Muscle layer of duodenum (tissue), 2 donors: Measurements from ENCODE around the gene PRKAR2A.
"Not testable (repeated sequence)": the region's sequence is repeated elsewhere in the genome, so short reads cannot be mapped to it uniquely, and the experiment has no call there.

Source experiments
- H3K27ac ChIP-seq: one replicate; pipeline ENCODE4 v1.7.0; 2013; ENCODE audit warnings: mild to moderate bottlenecking, low read length
- H3K27me3 ChIP-seq: one replicate; pipeline ENCODE4 v1.7.0; 2013; ENCODE audit warnings: low read depth, mild to moderate bottlenecking, control low read depth, low read length
- H3K36me3 ChIP-seq, 2 donors: one replicate each; pipeline ENCODE4 v1.7.0; 2013; ENCODE audit warnings: low read length in 2 of 2, control low read depth in 1 of 2, mild to moderate bottlenecking in 1 of 2; ENCODE audit not compliant: insufficient read depth in 2 of 2, control insufficient read depth in 1 of 2
- H3K4me1 ChIP-seq, 2 donors: one replicate each; pipeline ENCODE4 v1.7.0; 2013; ENCODE audit warnings: low read length in 2 of 2, mild to moderate bottlenecking in 2 of 2, control low read depth in 1 of 2, moderate library complexity in 1 of 2; ENCODE audit not compliant: insufficient read depth in 2 of 2, control insufficient read depth in 1 of 2
- H3K4me3 ChIP-seq, 2 donors: one replicate each; pipeline ENCODE4 v1.7.0; 2013; ENCODE audit warnings: low read length in 2 of 2, low read depth in 1 of 2, mild to moderate bottlenecking in 1 of 2
- H3K9me3 ChIP-seq, 2 donors: one replicate each; pipeline ENCODE4 v1.7.0; 2013; ENCODE audit warnings: low read length in 2 of 2, control low read depth in 1 of 2, mild to moderate bottlenecking in 1 of 2; ENCODE audit not compliant: control insufficient read depth in 1 of 2
- donor health status: healthy.

The PRKAR2A gene

GRCh38 chr3:48741226-48741625 is 106.4 kb downstream of the PRKAR2A start:
- not testable (repeated sequence) for H3K4me3 ChIP-seq, H3K9me3 ChIP-seq, H3K27me3 ChIP-seq, H3K36me3 ChIP-seq, H3K27ac ChIP-seq
- H3K4me1 ChIP-seq, result peaks cover 18 to 23% of the 10 kb centered on the region in 2 donors

DNA sequence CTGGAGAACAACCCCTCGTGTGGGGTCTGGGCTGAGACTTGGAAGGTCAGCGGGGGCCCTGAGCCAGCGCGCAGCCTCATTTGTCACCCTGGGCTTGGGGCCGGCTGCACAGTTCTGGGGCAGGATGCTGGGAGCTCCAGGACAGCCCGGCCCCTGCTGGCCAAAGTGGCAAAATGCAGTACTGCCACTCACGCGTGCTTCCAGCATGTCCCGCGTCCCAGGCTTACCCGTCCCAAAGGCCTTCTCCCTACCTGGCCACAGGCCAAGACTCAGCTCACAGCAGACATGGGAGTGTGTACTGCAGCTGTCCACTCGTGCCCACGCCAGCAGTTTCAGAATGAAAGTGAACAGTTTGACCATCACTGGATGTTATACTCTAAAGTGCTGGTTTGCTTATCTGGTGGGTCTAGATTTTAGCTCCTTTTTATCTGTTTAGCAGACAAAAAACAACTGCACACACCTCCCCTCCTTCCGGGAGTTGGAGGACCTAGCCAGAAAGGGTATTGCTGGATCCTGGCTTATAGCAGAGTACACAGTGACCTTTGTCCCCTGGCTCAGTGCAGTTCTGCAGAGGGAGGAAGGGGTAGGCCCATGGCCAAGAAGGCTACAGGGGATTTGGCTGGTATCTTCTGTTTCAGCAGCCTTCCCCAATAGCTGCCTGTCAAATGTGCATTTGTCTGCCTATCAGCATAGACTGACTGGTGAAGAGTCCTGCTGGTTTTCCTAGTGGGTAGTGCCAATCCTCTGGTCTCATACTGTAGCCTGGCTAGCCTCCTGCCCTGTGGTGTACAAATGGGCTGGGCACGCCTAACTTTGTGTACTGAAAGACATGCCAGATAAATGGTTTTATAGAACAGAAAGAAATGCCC is 107.5 kb downstream of the PRKAR2A start:
- Histone ChIP-seq H3K27ac (peak overlapping the region; percentile 75), H3K4me1 (peaks cover 18 to 29% of the 10 kb centered on the region in 2 donors), H3K27me3 (no peaks in the 10 kb centered on the region), H3K36me3 (no peaks in the 10 kb centered on the region), H3K9me3 (no peaks in the 10 kb centered on the region), H3K4me3 (peak overlapping the region; percentile 22 to 41)

- Histone ChIP-seq H3K27ac (peak overlapping the region; percentile 63), H3K4me3 (peak overlapping the region in 1 of 2 donors; percentile 41), H3K36me3 (no peaks in the 10 kb centered on the region), H3K4me1 (peaks cover 18 to 29% of the 10 kb centered on the region in 2 donors), H3K27me3 (no peaks in the 10 kb centered on the region), H3K9me3 (no peaks in the 10 kb centered on the region)
These were observed 108.1 kb downstream of the PRKAR2A start for GRCh38 chr3:48739617-48739954.

- Histone ChIP-seq H3K36me3 (no peaks in the 10 kb centered on the region), H3K9me3 (no peaks in the 10 kb centered on the region), H3K4me1 (peaks cover 18 to 29% of the 10 kb centered on the region in 2 donors), H3K27ac (peak overlapping the region; percentile 63), H3K27me3 (no peaks in the 10 kb centered on the region), H3K4me3 (peak overlapping the region in 1 of 2 donors; percentile 41)
These were observed 108.6 kb downstream of the PRKAR2A start for GRCh38 chr3:48738926-48739616.

GRCh38 chr3:48738144-48738536 is 109.5 kb downstream of the PRKAR2A start:
- H3K36me3 ChIP-seq, result no peaks in the 10 kb centered on the region

DNA sequence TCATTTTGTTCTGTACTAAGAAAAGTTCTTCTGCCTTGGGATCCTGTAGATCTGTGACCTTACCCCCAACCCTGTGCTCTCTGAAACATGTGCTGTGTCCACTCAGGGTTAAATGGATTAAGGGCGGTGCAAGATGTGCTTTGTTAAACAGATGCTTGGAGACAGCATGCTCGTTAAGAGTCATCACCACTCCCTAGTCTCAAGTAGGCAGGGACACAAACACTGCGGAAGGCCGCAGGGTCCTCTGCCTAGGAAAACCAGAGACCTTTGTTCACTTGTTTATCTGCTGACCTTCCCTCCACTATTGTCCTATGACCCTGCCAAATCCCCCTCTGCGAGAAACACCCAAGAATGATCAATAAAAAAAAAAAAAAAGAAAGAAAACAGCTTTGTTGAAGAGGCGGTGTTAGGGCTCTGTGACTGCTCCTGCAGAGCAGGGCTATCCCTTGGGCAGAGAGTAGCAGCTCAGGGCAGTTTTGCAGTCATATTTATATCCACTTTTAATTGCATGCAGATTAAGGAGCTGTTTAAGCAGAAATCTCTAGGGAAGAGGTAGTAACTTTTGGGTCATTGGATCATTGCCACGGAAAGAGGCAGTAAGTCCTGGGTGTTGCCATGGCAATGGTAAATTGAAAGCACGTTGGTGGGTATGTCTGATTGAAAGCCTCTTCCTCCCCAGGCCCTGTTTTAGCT is 112.5 kb downstream of the PRKAR2A start:
- not testable (repeated sequence) for H3K27me3 ChIP-seq, H3K36me3 ChIP-seq, H3K4me3 ChIP-seq, H3K27ac ChIP-seq, H3K9me3 ChIP-seq
- H3K4me1 ChIP-seq, result peaks cover 13 to 24% of the 10 kb centered on the region in 2 donors

More at GRCh38 chr3:48738144-48738536, 109.5 kb downstream of the PRKAR2A start:
- Histone ChIP-seq H3K4me1 (peaks cover 18 to 29% of the 10 kb centered on the region in 2 donors), H3K27ac (peak overlapping the region; percentile 25), H3K4me3 (no peak overlapping the region), H3K27me3 (no peaks in the 10 kb centered on the region), H3K9me3 (no peaks in the 10 kb centered on the region)

- not testable (repeated sequence) for H3K36me3 ChIP-seq, H3K27ac ChIP-seq, H3K4me3 ChIP-seq, H3K9me3 ChIP-seq, H3K27me3 ChIP-seq
- peaks cover 8 to 17% of the 10 kb centered on the region in 2 donors for H3K4me1 ChIP-seq
These were observed 113.1 kb downstream of the PRKAR2A start for GRCh38 chr3:48734541-48734940.

- not testable (repeated sequence) for H3K9me3 ChIP-seq, H3K4me3 ChIP-seq, H3K36me3 ChIP-seq, H3K27me3 ChIP-seq, H3K27ac ChIP-seq
- H3K4me1 ChIP-seq, result peaks cover 2 to 11% of the 10 kb centered on the region in 2 donors
These were observed 113.7 kb downstream of the PRKAR2A start for GRCh38 chr3:48733752-48734518.

- no peak overlapping the region for H3K4me3 ChIP-seq
- H3K9me3 ChIP-seq, result no peaks in the 10 kb centered on the region
- H3K27me3 ChIP-seq, result no peaks in the 10 kb centered on the region
- H3K36me3 ChIP-seq, result no peaks in the 10 kb centered on the region
- no peaks in the 10 kb centered on the region for H3K4me1 ChIP-seq
- H3K27ac ChIP-seq, result no peak overlapping the region
These were observed 120.2 kb downstream of the PRKAR2A start for GRCh38 chr3:48727511-48727910.

- H3K9me3 ChIP-seq, H3K4me1 ChIP-seq, H3K27me3 ChIP-seq, H3K4me3 ChIP-seq, H3K36me3 ChIP-seq, H3K27ac ChIP-seq: not testable (repeated sequence)
These were observed 122.4 kb downstream of the PRKAR2A start for GRCh38 chr3:48725185-48725855.
